HepG2 (cell line): Measurements from ENCODE around the gene YPEL4. TPM values are rescaled to one million over a fixed set of nuclear protein-coding genes. Genes with fewer than 3 reads are reported as not detected.
A peak's percentile ranks its signal among the peaks of the same experiment; 100 is the strongest.

Experiments used
- E2F1 ChIP-seq: sonication (generic); formaldehyde crosslinking; IDR thresholded peaks from 2 replicates; pipeline ENCODE4 v1.5.0; 2020; ENCODE audit warnings: missing genetic modification reagents
- EP300 ChIP-seq, 3 experiments: sonication (generic) in 1 of 3; formaldehyde crosslinking in 1 of 3; IDR thresholded peaks; 2 replicates each; pipeline versions ENCODE4 v1.5.1 to v1.6.1; 2011 to 2020; ENCODE audit warnings: low read depth in 2 of 3, low read length in 2 of 3, borderline replicate concordance in 1 of 3, improper control_type of control experiment in 1 of 3, mild to moderate bottlenecking in 1 of 3, missing genetic modification reagents in 1 of 3, moderate library complexity in 1 of 3
- IRX3 ChIP-seq: sonication (generic); formaldehyde crosslinking; IDR thresholded peaks from 2 replicates; pipeline ENCODE4 v1.8.1; 2023; ENCODE audit warnings: mild to moderate bottlenecking, low read depth, missing genetic modification reagents, borderline replicate concordance
- PLSCR1 ChIP-seq: sonication (generic); formaldehyde crosslinking; IDR thresholded peaks from 2 replicates; pipeline ENCODE4 v1.5.0; 2020; ENCODE audit warnings: missing genetic modification reagents, mild to moderate bottlenecking, borderline replicate concordance
- POLR2G ChIP-seq: fragments of 200-400 bp; formaldehyde crosslinking; IDR thresholded peaks from 2 replicates; pipeline ENCODE4 v1.6.1; 2018; ENCODE audit warnings: mild to moderate bottlenecking, low read depth, low read length, moderate library complexity
- REL ChIP-seq: sonication (generic); formaldehyde crosslinking; conservative IDR thresholded peaks from 2 replicates; pipeline ENCODE4 v1.8.0; 2022; ENCODE audit warnings: mild to moderate bottlenecking, missing genetic modification reagents, moderate library complexity
- SRSF4 ChIP-seq: fragments of 200-400 bp; formaldehyde crosslinking; IDR thresholded peaks from one replicate; pipeline ENCODE4 v1.6.1; 2018; ENCODE audit warnings: mild to moderate bottlenecking, low read depth, low read length, moderate library complexity; ENCODE audit not compliant: poor library complexity, severe bottlenecking
- TEAD2 ChIP-seq: sonication (generic); formaldehyde crosslinking; IDR thresholded peaks from 2 replicates; pipeline ENCODE4 v1.9.0; 2021; ENCODE audit warnings: missing genetic modification reagents
- ZNF383 ChIP-seq: sonication (generic); formaldehyde crosslinking; IDR thresholded peaks from 2 replicates; pipeline ENCODE4 v1.4.0; 2020; ENCODE audit warnings: missing genetic modification reagents, mild to moderate bottlenecking, borderline replicate concordance
- ZNF547 ChIP-seq: sonication (generic); formaldehyde crosslinking; IDR thresholded peaks from 2 replicates; pipeline ENCODE4 v1.5.1; 2020; ENCODE audit warnings: mild to moderate bottlenecking, missing genetic modification reagents
- polyA plus RNA-seq, 8 experiments: library from polyadenylated mRNA; depleted of rRNA in 3 of 8; stranded (reverse) in 7 of 8; unstranded in 1 of 8; fragments of >200 nt; fragmentation: Illumina TruSeq in 4 of 8; extraction: Trizol in 4 of 8; gene quantifications; 2 replicates each; pipeline versions ENCODE4 v1.2.1 to v1.2.3, GENCODE V29; 2011 to 2016; ENCODE audit warnings: low read depth in 4 of 8, missing spikeins in 1 of 8, mixed read lengths in 1 of 8; ENCODE audit not compliant: insufficient read depth in 1 of 8
- total RNA-seq, 5 experiments: library from RNA; depleted of rRNA; stranded (reverse); fragments of >200 nt; fragmentation: Illumina TruSeq; extraction: Trizol; gene quantifications; 2 replicates each; pipeline ENCODE4 v1.2.3, GENCODE V29; 2016; ENCODE audit warnings: low read depth in 1 of 5
- TF ChIP-seq, protein P1 (sequence below): sonication (generic); formaldehyde crosslinking; IDR thresholded peaks from 2 replicates; pipeline ENCODE4 v1.4.0; 2020; ENCODE audit warnings: low read depth, missing genetic modification reagents
- TF ChIP-seq, protein P2 (sequence below): sonication (generic); formaldehyde crosslinking; conservative IDR thresholded peaks from 2 replicates; pipeline ENCODE4 v1.8.0; 2022; ENCODE audit warnings: mild to moderate bottlenecking, moderate library complexity, missing genetic modification reagents
- TF ChIP-seq, protein P3 (sequence below): sonication (generic); formaldehyde crosslinking; IDR thresholded peaks from 2 replicates; pipeline ENCODE4 v1.5.1; 2020; ENCODE audit warnings: missing genetic modification reagents, mild to moderate bottlenecking, borderline replicate concordance
- TF ChIP-seq, protein P4 (sequence below): sonication (generic); formaldehyde crosslinking; IDR thresholded peaks from 2 replicates; pipeline ENCODE4 v1.5.1; 2020; ENCODE audit warnings: mild to moderate bottlenecking, missing genetic modification reagents, borderline replicate concordance

Gene YPEL4
- total and polyA plus RNA-seq, 2 of the 13 experiments (the other 11 are each of a cell fraction or from before 2014, with no cell fraction given), result 0.04 TPM; not detected in 1

- TF ChIP-seq, protein P1, sequence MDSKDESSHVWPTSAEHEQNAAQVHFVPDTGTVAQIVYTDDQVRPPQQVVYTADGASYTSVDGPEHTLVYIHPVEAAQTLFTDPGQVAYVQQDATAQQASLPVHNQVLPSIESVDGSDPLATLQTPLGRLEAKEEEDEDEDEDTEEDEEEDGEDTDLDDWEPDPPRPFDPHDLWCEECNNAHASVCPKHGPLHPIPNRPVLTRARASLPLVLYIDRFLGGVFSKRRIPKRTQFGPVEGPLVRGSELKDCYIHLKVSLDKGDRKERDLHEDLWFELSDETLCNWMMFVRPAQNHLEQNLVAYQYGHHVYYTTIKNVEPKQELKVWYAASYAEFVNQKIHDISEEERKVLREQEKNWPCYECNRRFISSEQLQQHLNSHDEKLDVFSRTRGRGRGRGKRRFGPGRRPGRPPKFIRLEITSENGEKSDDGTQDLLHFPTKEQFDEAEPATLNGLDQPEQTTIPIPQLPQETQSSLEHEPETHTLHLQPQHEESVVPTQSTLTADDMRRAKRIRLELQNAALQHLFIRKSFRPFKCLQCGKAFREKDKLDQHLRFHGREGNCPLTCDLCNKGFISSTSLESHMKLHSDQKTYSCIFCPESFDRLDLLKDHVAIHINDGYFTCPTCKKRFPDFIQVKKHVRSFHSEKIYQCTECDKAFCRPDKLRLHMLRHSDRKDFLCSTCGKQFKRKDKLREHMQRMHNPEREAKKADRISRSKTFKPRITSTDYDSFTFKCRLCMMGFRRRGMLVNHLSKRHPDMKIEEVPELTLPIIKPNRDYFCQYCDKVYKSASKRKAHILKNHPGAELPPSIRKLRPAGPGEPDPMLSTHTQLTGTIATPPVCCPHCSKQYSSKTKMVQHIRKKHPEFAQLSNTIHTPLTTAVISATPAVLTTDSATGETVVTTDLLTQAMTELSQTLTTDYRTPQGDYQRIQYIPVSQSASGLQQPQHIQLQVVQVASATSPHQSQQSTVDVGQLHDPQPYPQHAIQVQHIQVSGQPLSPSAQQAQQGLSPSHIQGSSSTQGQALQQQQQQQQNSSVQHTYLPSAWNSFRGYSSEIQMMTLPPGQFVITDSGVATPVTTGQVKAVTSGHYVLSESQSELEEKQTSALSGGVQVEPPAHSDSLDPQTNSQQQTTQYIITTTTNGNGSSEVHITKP, result peak; percentile 85
- no peak for TF ChIP-seq IRX3 (CRISPR knock-in tag)
- TF ChIP-seq ZNF547 (CRISPR knock-in tag), result no peak
- 0 out of 4 replicates have a peak, but pooled peaks of 1 of the 2 experiments have one; percentile 2 for TF ChIP-seq EP300 (IDR thresholded peaks at IDR 0.05; ENCODE audit: low read depth in 2 of 2, low read length in 2 of 2)
- no peak for TF ChIP-seq EP300 (CRISPR knock-in tag; IDR thresholded peaks at IDR 0.05; ENCODE audit: borderline replicate concordance)
- no peak for TF ChIP-seq PLSCR1 (CRISPR knock-in tag)
- no peak for TF ChIP-seq TEAD2
- no peak for TF ChIP-seq POLR2G
- TF ChIP-seq, protein P2, sequence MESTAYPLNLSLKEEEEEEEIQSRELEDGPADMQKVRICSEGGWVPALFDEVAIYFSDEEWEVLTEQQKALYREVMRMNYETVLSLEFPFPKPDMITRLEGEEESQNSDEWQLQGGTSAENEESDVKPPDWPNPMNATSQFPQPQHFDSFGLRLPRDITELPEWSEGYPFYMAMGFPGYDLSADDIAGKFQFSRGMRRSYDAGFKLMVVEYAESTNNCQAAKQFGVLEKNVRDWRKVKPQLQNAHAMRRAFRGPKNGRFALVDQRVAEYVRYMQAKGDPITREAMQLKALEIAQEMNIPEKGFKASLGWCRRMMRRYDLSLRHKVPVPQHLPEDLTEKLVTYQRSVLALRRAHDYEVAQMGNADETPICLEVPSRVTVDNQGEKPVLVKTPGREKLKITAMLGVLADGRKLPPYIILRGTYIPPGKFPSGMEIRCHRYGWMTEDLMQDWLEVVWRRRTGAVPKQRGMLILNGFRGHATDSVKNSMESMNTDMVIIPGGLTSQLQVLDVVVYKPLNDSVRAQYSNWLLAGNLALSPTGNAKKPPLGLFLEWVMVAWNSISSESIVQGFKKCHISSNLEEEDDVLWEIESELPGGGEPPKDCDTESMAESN (CRISPR knock-in tag), result 0 out of 2 replicates have a peak, but pooled peaks have one; percentile 68
- TF ChIP-seq, protein P3, sequence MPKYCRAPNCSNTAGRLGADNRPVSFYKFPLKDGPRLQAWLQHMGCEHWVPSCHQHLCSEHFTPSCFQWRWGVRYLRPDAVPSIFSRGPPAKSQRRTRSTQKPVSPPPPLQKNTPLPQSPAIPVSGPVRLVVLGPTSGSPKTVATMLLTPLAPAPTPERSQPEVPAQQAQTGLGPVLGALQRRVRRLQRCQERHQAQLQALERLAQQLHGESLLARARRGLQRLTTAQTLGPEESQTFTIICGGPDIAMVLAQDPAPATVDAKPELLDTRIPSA (CRISPR knock-in tag), result no peak
- 0 out of 2 replicates have a peak, but pooled peaks have one; percentile 57 for TF ChIP-seq ZNF383 (CRISPR knock-in tag)
- TF ChIP-seq, protein P4, sequence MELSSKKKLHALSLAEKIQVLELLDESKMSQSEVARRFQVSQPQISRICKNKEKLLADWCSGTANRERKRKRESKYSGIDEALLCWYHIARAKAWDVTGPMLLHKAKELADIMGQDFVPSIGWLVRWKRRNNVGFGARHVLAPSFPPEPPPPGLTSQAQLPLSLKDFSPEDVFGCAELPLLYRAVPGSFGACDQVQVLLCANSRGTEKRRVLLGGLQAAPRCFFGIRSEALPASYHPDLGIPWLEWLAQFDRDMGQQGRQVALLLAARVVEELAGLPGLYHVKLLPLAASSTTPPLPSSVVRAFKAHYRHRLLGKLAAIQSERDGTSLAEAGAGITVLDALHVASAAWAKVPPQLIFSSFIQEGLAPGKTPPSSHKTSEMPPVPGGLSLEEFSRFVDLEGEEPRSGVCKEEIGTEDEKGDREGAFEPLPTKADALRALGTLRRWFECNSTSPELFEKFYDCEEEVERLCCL (CRISPR knock-in tag), result no peak
- TF ChIP-seq E2F1 (CRISPR knock-in tag), result no peak
- TF ChIP-seq REL (CRISPR knock-in tag), result no peak
- TF ChIP-seq SRSF4, result no peak
Measured at GRCh38 chr11:57639321-57640067, 10.2 kb downstream of the YPEL4 start (continued).
